Kidney capillary endothelial cell (primary cell): ENCODE data around the gene MRPL43.

ENCODE experiments used
- DNase-seq: peaks from one replicate; pipeline ENCODE4 v3.0.0-alpha.2; 2018; ENCODE audit warnings: low spot score

Gene MRPL43

DNA sequence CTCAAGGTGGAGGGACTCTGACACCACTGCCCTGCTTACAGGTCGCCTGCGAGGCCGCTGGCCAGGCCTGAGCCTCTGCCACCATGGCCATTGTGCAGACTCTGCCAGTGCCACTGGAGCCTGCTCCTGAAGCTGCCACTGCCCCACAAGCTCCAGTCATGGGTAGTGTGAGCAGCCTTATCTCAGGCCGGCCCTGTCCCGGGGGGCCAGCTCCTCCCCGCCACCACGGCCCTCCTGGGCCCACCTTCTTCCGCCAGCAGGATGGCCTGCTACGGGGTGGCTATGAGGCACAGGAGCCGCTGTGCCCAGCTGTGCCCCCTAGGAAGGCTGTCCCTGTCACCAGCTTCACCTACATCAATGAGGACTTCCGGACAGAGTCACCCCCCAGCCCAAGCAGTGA, 15.2 kb upstream of the MRPL43 start:
- DNase-seq = no peak

DNA sequence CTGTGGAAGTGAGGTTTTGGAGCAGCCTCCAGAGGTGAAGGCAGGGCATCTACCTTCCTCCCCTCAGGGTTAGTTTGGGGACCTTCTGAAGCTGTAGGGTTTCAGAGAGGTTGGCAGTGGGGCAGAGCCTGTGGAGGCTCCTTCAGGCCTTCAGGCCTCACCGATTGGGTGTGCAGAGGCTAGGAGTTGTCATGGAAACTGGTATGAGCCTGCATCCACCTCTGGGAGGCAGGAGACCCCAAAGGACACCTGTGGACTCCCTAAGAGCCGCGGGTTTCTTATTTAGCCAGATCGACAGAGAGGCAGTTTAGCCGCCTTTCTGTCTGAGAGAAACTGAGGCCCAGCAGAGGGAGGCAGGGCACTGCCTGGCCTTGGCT, 14.3 kb upstream of the MRPL43 start:
- DNase-seq = no peak

DNA sequence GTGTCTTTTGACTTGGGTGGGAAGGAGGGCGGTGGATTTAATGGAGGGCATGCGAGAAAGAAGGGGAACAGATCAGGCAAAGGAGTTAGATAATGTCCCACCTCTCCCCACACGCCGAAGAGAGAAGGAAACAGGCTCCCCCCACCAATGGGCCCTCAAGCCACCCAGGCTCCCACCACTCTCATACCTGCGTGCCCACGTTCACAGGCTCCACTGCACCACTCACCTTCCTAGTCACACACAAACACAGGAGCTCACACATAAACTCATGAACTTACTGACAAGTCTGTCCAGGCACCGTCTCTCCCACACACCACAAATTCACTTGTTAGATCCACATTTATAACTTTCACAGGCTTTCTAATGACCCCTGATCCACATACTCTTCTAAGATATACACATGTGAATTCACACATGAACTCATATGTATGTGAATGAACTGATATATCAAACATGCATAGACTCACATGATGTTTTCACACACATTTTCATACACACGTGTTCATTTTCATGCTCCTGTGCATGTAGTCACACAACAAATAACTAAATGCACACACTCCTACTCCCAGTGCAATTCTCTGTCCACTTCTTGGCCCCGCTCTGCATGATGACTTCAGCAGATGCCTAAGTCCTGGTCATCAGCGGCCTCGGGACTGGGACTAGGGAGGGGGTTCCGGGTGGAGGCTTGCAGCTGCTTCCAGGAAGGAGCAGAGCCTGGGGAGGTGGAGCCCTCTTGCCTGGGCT, 13.8 kb upstream of the MRPL43 start:
- DNase-seq = peak; percentile 95

GRCh38 chr10:101000127-101000914, 13.0 kb upstream of the MRPL43 start:
- no peak for DNase-seq

DNA sequence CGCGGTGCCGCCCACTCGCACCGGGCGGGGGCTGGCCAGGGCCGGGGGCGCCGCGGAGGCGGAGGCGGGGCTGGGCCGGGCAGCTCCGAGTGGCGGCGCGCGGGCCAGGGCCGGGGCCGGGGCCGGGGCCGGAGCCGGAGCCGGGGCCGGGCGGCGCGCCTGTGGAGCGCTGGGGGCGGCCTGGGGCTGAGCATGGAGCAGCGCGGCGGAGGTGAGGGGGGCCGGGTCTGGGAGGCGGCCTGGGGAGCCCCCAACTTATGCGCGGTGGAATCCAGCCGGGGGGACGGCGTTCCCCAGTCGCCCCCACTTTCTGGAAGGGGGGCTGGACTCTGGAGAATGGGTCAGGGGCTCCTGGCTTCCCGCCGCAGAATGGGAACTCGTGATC, 12.4 kb upstream of the MRPL43 start, which contains the start of gene LZTS2:
TSS of gene LZTS2 (plus strand) at position 67 of the 385 bp plus-strand sequence. CDS start 2,731 bp downstream, outside the sequence.
- DNase-seq = no peak

DNA sequence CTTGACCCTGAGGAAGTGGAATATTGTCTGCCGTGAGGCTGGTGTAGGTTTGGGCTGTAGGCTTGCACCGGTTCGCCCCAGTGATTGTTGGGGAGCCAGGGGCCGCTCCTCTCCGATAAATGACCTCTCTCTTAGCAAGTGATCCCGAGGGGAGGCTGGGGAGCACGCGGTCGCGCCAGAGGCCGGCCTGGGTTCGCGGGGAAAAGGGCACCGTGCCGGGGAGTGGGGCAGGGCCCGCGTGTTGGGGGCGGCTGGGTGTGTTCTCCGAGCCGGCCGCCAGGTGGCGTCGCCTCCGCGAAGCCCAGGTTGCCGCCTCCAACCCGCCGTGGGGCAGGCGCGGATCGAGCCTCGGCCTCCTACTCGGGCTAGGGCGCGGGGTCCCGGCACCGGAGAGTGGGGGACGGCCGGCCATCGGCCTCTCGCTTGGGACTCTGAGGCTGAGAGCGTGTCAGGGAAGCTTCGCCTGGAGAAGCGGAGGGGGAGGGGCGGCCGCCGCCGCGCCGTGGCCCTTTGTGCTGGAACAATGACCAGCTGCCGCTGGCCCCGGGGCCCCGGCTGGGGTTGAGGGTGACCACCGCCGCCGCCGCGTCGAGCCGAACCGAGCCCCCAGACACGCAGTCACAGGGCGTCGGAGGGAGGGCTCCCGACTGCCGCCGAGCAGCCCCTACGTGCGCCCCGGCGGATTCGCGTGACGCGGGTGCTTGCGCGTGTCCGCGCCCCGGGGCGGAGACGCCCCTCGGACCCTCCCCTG, 11.9 kb upstream of the MRPL43 start:
- no peak for DNase-seq

DNA sequence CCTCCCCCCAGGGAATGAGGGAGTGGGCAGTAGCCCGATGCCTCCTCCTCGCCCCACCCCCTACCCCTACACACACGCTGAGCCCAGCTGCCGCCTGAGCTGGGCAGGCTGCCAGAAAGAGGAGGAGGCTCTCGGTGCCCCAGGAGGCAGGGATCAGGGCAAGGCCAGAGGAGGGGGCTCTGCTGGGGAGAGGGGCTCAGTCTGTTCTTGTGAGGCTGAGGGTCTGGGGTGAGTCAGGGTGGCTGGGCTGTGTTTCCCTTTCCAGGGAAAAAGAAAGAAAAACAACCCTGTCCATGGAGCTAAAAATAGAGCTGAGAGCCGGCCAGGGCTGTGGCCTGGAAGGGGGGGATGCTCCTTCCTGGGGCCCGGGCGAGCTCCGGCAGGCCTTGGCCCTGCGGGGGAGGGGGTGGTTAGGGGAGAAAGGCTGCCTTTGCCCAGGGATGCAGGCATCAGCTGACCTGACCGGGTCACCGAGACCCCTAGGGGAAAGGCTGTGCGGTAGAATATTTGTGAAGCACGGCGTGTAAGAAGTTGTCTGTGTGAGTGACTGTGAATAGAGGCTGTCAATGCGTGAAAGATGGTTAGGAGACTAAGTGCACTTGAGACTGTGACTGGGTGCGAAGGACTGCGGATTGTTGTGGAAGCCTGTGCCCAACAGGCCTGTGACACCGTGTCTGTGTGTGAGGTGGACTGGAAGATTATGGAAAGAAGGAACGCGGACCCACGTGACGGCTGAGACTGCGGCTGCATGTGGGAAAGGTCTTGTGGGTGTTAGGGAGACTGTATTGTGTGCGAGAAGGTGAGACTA, 11.1 kb upstream of the MRPL43 start:
- peak; percentile 75 for DNase-seq

- no peak for DNase-seq
These were observed 10.3 kb upstream of the MRPL43 start for GRCh38 chr10:100997360-100998182.

DNA sequence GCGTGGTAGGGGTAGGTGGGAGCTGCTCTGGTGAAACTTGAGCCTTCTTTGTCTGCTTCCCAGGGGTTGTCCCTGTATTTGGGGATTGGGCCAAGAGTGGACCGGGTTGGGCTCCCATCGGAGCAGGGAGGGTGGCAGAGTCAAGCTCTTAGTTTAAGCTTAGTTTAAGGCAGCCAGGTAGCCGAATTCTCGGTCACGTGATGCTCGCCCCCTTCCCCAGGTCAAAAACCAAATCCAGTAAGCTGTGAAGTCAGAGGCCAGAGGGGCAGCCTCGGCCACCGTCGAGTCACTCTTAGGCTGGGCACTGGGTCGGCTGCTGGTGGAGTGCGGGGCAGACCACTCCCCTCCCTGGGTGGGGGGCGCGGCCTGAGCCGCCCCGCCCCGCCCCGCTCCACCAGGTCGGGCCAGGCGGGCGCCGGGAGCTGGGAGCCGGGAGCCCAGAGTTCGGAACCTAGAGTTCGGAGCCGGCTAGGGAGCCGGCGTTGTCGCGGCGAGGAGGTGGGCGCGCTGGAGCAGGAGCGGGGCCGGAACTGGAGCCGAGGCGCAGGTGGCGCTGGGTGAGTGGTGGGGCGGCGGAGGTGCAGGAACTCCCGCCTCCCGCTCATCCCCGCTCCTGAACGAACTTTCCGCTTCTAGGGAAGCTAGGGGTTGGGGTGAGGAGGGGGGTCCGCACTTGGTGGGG, 9.5 kb upstream of the MRPL43 start:
- DNase-seq = no peak

DNA sequence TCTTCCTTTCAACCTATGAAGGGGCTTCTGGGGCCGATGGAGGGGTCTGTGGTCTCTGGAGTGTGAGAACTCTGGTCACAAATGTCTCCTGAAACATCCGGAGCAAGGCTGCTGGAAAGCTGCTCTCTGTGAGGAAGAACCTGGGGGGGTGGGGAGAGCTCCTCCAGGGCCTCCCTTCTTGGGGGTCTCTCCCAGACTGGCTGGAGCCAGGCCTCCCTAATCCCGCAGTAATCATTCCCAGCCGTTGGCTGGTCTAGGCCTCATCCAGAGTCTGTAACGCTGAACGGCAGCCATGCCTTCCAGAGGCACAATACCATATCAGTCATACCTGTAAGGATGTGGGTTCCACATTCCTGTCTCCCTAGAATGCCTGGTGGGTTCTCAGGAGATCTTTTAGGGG, 7.9 kb upstream of the MRPL43 start:
- no peak for DNase-seq

GRCh38 chr10:100993986-100994708, 6.8 kb upstream of the MRPL43 start:
- no peak for DNase-seq

DNA sequence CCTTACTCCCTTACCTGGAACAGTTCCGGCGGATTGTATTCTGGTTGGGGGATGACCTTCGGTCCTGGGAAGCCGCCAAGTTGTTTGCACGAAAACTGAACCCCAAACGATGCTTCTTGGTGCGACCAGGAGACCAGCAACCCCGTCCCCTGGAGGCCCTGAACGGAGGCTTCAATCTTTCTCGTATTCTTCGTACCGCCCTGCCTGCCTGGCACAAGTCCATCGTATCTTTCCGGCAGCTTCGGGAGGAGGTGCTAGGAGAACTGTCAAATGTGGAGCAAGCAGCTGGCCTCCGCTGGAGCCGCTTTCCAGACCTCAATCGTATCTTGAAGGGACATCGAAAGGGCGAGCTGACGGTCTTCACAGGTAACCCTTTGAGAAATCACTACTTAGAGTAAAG, 1.8 kb upstream of the MRPL43 start:
- no peak for DNase-seq

GRCh38 chr10:100988166-100988565, 869 bp upstream of the MRPL43 start:
- DNase-seq = no peak

- no peak for DNase-seq
These were observed 370 bp upstream of the MRPL43 start for GRCh38 chr10:100987685-100988049.

DNA sequence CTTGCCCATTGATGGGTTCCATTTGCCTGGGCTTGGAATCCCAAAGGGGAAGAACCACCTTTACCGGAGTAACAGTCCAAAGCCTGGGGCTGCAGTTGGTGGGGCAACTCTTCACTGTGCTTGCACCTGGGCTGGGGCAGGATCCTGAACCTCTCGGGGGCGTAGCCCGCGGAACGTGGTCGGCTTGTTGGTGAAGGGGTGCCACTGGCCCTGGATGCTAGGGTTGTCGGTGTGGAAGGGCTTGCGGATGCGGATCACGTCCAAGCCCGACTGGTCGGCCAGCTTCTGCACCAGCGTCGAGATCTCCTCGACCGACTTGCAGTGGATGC, 710 bp downstream of the MRPL43 start:
- no peak for DNase-seq

DNA sequence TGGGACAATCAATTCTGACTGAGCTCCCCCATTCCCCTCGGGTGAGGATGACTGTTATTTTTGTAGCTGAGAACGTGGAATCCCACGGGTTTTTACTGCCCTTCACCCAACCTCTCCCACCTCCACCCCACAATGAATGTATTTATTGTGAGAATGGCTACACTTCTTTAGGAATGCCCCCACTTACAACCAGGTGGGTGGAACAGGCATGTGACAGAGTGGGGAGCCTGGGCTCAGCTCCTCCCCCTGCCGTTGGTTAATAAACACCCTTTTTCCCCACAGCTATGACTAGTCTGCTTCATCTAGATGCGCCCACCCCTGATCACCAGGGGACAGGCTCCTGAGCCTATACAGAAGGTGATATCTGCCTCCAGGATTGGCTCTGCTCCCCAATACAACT, 2.0 kb downstream of the MRPL43 start:
- no peak for DNase-seq

- DNase-seq = no peak
These were observed 2.6 kb downstream of the MRPL43 start for GRCh38 chr10:100984672-100985177.

GRCh38 chr10:100983868-100984671, 3.2 kb downstream of the MRPL43 start:
- DNase-seq = no peak
